ENCODE data around the gene GMEB2.

DNA sequence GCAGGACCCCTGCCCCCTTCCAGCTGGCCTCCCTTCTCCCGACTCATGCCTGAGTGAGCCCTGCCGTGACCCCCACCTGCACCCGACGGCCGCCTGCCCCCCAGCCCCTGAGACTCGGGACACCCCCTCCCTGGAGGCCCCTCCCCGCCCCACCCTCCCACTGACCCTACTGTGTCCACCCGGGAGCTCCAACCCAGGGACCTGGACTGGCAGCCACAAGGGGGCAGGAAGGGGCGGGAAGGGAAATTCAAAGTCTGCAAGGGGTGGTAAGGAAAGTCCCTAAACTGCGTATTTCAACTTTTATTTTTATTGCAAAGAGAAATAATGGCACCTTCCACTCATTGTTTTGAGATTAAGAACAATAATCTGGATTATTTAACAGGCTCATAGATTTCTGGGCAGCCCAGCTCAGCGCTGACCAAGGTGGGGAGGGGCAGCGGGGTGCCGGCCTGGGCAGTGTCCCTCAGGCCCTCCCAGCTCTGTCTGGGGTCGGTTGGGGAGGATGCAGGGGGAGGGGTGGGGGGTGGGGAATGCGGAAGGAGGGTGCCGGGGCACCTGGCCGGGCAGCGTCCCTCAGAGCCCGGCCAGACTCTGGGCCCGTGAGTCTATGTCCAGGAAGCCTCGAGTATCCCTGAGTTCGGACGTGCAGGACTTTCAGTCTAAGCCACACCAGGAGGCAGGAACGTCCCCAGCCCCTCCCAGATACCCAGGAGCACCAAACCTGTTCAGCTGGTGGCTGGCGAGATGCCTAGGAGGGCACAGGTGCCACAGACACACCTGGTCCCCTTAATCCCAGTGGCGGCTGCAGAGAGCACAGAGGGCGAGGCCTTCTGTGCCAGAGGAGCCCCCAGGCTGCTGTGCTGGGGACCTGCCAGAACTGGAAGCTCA lies 88.5 kb downstream of the GMEB2 start:
- TF ChIP-seq, protein P1, sequence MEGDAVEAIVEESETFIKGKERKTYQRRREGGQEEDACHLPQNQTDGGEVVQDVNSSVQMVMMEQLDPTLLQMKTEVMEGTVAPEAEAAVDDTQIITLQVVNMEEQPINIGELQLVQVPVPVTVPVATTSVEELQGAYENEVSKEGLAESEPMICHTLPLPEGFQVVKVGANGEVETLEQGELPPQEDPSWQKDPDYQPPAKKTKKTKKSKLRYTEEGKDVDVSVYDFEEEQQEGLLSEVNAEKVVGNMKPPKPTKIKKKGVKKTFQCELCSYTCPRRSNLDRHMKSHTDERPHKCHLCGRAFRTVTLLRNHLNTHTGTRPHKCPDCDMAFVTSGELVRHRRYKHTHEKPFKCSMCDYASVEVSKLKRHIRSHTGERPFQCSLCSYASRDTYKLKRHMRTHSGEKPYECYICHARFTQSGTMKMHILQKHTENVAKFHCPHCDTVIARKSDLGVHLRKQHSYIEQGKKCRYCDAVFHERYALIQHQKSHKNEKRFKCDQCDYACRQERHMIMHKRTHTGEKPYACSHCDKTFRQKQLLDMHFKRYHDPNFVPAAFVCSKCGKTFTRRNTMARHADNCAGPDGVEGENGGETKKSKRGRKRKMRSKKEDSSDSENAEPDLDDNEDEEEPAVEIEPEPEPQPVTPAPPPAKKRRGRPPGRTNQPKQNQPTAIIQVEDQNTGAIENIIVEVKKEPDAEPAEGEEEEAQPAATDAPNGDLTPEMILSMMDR (IDR thresholded peaks at IDR 0.05), result peak; percentile 53
- TF ChIP-seq ZFX (IDR thresholded peaks at IDR 0.05; ENCODE audit: borderline replicate concordance), result no peak

Measured in 22Rv1 (cell line).